ENCODE data around the gene PROC.
A peak's percentile ranks its signal among the peaks of the same experiment; 100 is the strongest.

PROC gene

DNA sequence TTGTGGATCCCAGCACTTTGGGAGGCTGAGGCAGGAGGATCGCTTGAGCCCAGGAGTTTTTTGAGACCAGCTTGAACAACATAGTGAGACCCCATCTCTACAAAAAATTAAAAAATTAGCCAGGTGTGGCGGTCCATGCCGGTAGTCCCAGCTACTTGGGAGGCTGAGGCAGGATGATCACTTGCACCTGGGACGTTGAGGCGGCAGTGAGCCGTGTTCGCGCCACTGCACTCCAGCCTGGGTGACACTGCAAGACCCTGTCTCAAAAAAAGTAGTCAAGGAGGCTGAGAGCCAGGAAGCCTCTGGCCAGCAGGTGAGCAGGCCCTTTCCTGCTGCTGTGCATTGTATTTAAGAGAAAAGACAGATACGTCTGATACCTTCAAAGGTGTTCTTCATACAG lies 11.1 kb upstream of the PROC start:
- H3K27me3 ChIP-seq (ENCODE audit: low read length): no peaks in the 10 kb centered on the region
- TF ChIP-seq EZH2phosphoT487 (conservative IDR thresholded peaks at IDR 0.05; ENCODE audit: low read length): no peak
- TF ChIP-seq CTCF (IDR thresholded peaks at IDR 0.05; ENCODE audit: insufficient read depth, low read length, poor library complexity, severe bottlenecking): no peak
- no peak overlapping the region for H3K27ac ChIP-seq (ENCODE audit: low read depth, low read length)
- no peak overlapping the region for H3K4me3 ChIP-seq (ENCODE audit: insufficient read depth, low read length, poor library complexity, severe bottlenecking)
- no peaks in the 10 kb centered on the region for H3K9me3 ChIP-seq (ENCODE audit: insufficient read depth, low read length)
- H3K4me2 ChIP-seq (ENCODE audit: low read depth, low read length, poor library complexity, severe bottlenecking): no peak overlapping the region
- no peaks in the 10 kb centered on the region for H3K9me2 ChIP-seq (replicated peaks; ENCODE audit: insufficient read depth, low read length)
- H4K20me1 ChIP-seq (ENCODE audit: low read depth, low read length): no peaks in the 10 kb centered on the region
- no peaks in the 10 kb centered on the region for H3K79me2 ChIP-seq (ENCODE audit: insufficient read depth, low read length)
- H3K36me3 ChIP-seq (ENCODE audit: low read length): no peaks in the 10 kb centered on the region
- H3K9ac ChIP-seq (ENCODE audit: low read length): no peak overlapping the region
- H2AFZ ChIP-seq (ENCODE audit: low read depth, low read length, severe bottlenecking): no peak overlapping the region
- H3F3A ChIP-seq (ENCODE audit: insufficient read depth): no peaks in the 10 kb centered on the region

GRCh38 chr2:127407661-127408003 lies 10.6 kb upstream of the PROC start:
- TF ChIP-seq EZH2phosphoT487 (conservative IDR thresholded peaks at IDR 0.05; ENCODE audit: low read length) (no peak), CTCF (IDR thresholded peaks at IDR 0.05; ENCODE audit: insufficient read depth, low read length, poor library complexity, severe bottlenecking) (no peak)
- no peaks in the 10 kb centered on the region for H3F3A ChIP-seq (ENCODE audit: insufficient read depth)
- H3K27me3 ChIP-seq (ENCODE audit: low read length): no peaks in the 10 kb centered on the region
- no peaks in the 10 kb centered on the region for H3K36me3 ChIP-seq (ENCODE audit: low read length)
- H2AFZ ChIP-seq (ENCODE audit: low read depth, low read length, severe bottlenecking): no peak overlapping the region
- H3K9me2 ChIP-seq (replicated peaks; ENCODE audit: insufficient read depth, low read length): no peaks in the 10 kb centered on the region
- no peaks in the 10 kb centered on the region for H3K79me2 ChIP-seq (ENCODE audit: insufficient read depth, low read length)
- H3K9me3 ChIP-seq (ENCODE audit: insufficient read depth, low read length): no peaks in the 10 kb centered on the region
- no peaks in the 10 kb centered on the region for H4K20me1 ChIP-seq (ENCODE audit: low read depth, low read length)
- H3K4me2 ChIP-seq (ENCODE audit: low read depth, low read length, poor library complexity, severe bottlenecking): peak overlapping the region; percentile 41
- H3K4me3 ChIP-seq (ENCODE audit: insufficient read depth, low read length, poor library complexity, severe bottlenecking): peak overlapping the region; percentile 31
- H3K9ac ChIP-seq (ENCODE audit: low read length): peak overlapping the region; percentile 26; the same call in 1 of the 2 replicates
- no peak overlapping the region for H3K27ac ChIP-seq (ENCODE audit: low read depth, low read length)

DNA sequence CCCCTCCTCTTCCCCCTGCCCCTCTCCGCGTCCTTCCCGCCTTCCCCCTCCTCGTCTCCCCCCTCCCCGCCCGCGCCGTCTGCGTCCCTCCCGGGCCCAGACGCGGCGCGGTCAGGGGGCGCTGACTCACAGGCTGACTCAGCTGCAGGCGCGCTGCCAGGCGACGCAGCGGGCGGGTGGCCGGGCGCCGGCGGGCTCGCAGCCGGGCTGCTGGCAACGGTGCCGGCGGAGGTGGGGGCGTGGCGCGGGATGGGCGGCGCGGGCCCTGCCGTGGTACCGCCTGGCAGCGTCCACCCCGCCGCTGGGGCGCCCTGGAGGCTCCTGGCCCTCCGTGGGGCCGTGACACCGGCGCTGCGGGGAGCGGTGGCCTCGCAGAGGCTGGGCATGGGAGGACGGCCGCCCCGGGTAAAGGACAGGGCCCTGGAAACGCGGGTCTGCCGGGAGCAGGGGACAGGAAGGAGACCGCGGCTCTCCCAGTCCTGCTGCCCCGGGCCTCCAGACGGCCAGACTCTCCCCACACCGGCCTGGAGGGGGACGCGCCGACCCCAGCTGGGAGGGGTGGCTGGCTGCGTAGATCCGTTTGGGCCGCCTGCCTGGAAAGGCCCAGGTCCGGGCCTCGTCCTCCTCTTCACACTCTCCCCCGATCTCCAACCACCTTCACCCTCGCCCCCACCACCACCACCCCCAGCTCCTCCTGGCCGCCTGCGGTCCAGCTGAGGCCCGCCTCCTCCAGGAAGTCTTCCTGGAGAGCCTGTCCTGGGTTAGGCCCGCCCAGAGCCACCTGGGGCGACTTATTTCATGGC lies 10.0 kb upstream of the PROC start:
- H3F3A ChIP-seq (ENCODE audit: insufficient read depth): no peaks in the 10 kb centered on the region
- no peak overlapping the region for H2AFZ ChIP-seq (ENCODE audit: low read depth, low read length, severe bottlenecking)
- H4K20me1 ChIP-seq (ENCODE audit: low read depth, low read length): no peaks in the 10 kb centered on the region
- TF ChIP-seq EZH2phosphoT487 (conservative IDR thresholded peaks at IDR 0.05; ENCODE audit: low read length) (no peak), CTCF (IDR thresholded peaks at IDR 0.05; ENCODE audit: insufficient read depth, low read length, poor library complexity, severe bottlenecking) (no peak)
- H3K79me2 ChIP-seq (ENCODE audit: insufficient read depth, low read length): no peaks in the 10 kb centered on the region
- H3K9me2 ChIP-seq (replicated peaks; ENCODE audit: insufficient read depth, low read length): no peaks in the 10 kb centered on the region
- peak overlapping the region; percentile 31 for H3K4me3 ChIP-seq (ENCODE audit: insufficient read depth, low read length, poor library complexity, severe bottlenecking)
- no peaks in the 10 kb centered on the region for H3K36me3 ChIP-seq (ENCODE audit: low read length)
- H3K27me3 ChIP-seq (ENCODE audit: low read length): no peaks in the 10 kb centered on the region
- peak overlapping the region; percentile 26; the same call in 1 of the 2 replicates for H3K9ac ChIP-seq (ENCODE audit: low read length)
- H3K27ac ChIP-seq (ENCODE audit: low read depth, low read length): no peak overlapping the region
- no peaks in the 10 kb centered on the region for H3K9me3 ChIP-seq (ENCODE audit: insufficient read depth, low read length)
- H3K4me2 ChIP-seq (ENCODE audit: low read depth, low read length, poor library complexity, severe bottlenecking): peak overlapping the region; percentile 41

Measured in SU-DHL-6 (cell line).